ENCODE measurements around the gene SYNCRIP. TPM values are rescaled to one million over a fixed set of nuclear protein-coding genes. Genes with fewer than 3 reads are reported as not detected.
"Not testable (repeated sequence)": the region's sequence is repeated elsewhere in the genome, so short reads cannot be mapped to it uniquely, and the experiment has no call there.

SYNCRIP gene
- total RNA-seq: 100 to 1,000 TPM in 2 of 8 experiments, 10 to 100 TPM in 6; 49.4 to 150 (median 62.7) TPM

GRCh38 chr6:85642774-85643536 is at the start of gene SYNCRIP:
Gene SYNCRIP, minus strand, starts transcription at chr6:85642886. Its CDS starts 1,447 bp downstream, at chr6:85641439.
- in situ Hi-C loops (cut with MboI; ENCODE audit: low pct_unique_long_range_greater_than_20kb in 2 of 9, low sequenced_read_pairs in 9 of 9, unreplicated experiment in 9 of 9): no loop called here
- peak; percentile 65 to 85 (median 82) for ATAC-seq (replicated peaks in 6 of 8)
- Histone ChIP-seq H3K4me3 (peak within 1 kb of the TSS; percentile 50 to 82 (median 79)), H3K27ac (peak within 1 kb of the TSS; percentile 98 to 99), H3K4me1 (replicated peaks in 1 of 2) (peaks cover 9 to 21% of the 10 kb centered on the region in 2 donors)
- WGBS, 10 experiments: no CpG with 5 or more reads among the region's 76 CpGs

GRCh38 chr6:85691478-85691877 is 48.8 kb upstream of the SYNCRIP start:
- no peak for ATAC-seq (replicated peaks in 6 of 8)
- Histone ChIP-seq H3K4me3 (no peak overlapping the region), H3K27ac (no peak overlapping the region), H3K4me1 (replicated peaks in 1 of 2) (no peaks in the 10 kb centered on the region)
- in situ Hi-C loops (cut with MboI; ENCODE audit: low pct_unique_long_range_greater_than_20kb in 2 of 9, low sequenced_read_pairs in 9 of 9, unreplicated experiment in 9 of 9): no loop called here
- WGBS, 10 experiments: 80 to 100% (median 94%) methylated on average over 1 of the region's 1 CpG; no CpG with 5 or more reads in 6 of the 10 experiments

GRCh38 chr6:85690071-85690470 is 47.4 kb upstream of the SYNCRIP start:
- in situ Hi-C loops (cut with MboI; ENCODE audit: low pct_unique_long_range_greater_than_20kb in 2 of 9, low sequenced_read_pairs in 9 of 9, unreplicated experiment in 9 of 9): no loop called here

GRCh38 chr6:85685713-85686112 is 43.0 kb upstream of the SYNCRIP start:
- in situ Hi-C loops (cut with MboI; ENCODE audit: low pct_unique_long_range_greater_than_20kb in 2 of 9, low sequenced_read_pairs in 9 of 9, unreplicated experiment in 9 of 9): no loop called here
- no peak for ATAC-seq (replicated peaks in 6 of 8)
- Histone ChIP-seq H3K4me1 (replicated peaks in 1 of 2) (no peaks in the 10 kb centered on the region), H3K4me3 (no peak overlapping the region), H3K27ac (no peak overlapping the region)
- 82 to 100% (median 98%) methylated on average over 1 to 4 of the region's 4 CpGs; no CpG with 5 or more reads in 5 of the 10 experiments for WGBS, 10 experiments

More at GRCh38 chr6:85690071-85690470, 47.4 kb upstream of the SYNCRIP start:
- no peak for ATAC-seq (replicated peaks in 6 of 8)
- H3K4me3 ChIP-seq: no peak overlapping the region
- H3K4me1 ChIP-seq (replicated peaks in 1 of 2): no peaks in the 10 kb centered on the region
- no peak overlapping the region for H3K27ac ChIP-seq

GRCh38 chr6:85684809-85685171 is 42.1 kb upstream of the SYNCRIP start:
- no peak for ATAC-seq (replicated peaks in 6 of 8)
- WGBS, 10 experiments: 61 to 100% (median 95%) methylated on average over 1 to 2 of the region's 2 CpGs; no CpG with 5 or more reads in 4 of the 10 experiments
- no peak overlapping the region for H3K27ac ChIP-seq
- in situ Hi-C loops (cut with MboI; ENCODE audit: low pct_unique_long_range_greater_than_20kb in 2 of 9, low sequenced_read_pairs in 9 of 9, unreplicated experiment in 9 of 9): no loop called here
- H3K4me1 ChIP-seq (replicated peaks in 1 of 2): no peaks in the 10 kb centered on the region
- no peak overlapping the region for H3K4me3 ChIP-seq

- no peak for ATAC-seq (replicated peaks in 6 of 8)
- in situ Hi-C loops (cut with MboI; ENCODE audit: low pct_unique_long_range_greater_than_20kb in 2 of 9, low sequenced_read_pairs in 9 of 9, unreplicated experiment in 9 of 9): no loop called here
- Histone ChIP-seq H3K4me1 (replicated peaks in 1 of 2) (peaks cover 0 to 3% of the 10 kb centered on the region in 2 donors), H3K4me3 (no peak overlapping the region), H3K27ac (no peak overlapping the region)
- WGBS, 10 experiments: 40 to 100% (median 75%) methylated on average over 1 to 2 of the region's 2 CpGs
Measured at GRCh38 chr6:85684133-85684808, 41.6 kb upstream of the SYNCRIP start.

GRCh38 chr6:85681899-85682298 is 39.2 kb upstream of the SYNCRIP start:
- WGBS, 10 experiments: 83 to 100% (median 100%) methylated on average over 1 to 4 of the region's 4 CpGs; no CpG with 5 or more reads in 2 of the 10 experiments
- in situ Hi-C loops (cut with MboI; ENCODE audit: low pct_unique_long_range_greater_than_20kb in 2 of 9, low sequenced_read_pairs in 9 of 9, unreplicated experiment in 9 of 9); H3K4me1 ChIP-seq (replicated peaks in 1 of 2); H3K4me3 ChIP-seq; ATAC-seq (replicated peaks in 6 of 8); H3K27ac ChIP-seq: not testable (repeated sequence)

- Histone ChIP-seq H3K27ac (no peak overlapping the region), H3K4me3 (no peak overlapping the region), H3K4me1 (replicated peaks in 1 of 2) (peaks cover 0 to 3% of the 10 kb centered on the region in 2 donors)
- in situ Hi-C loops (cut with MboI; ENCODE audit: low pct_unique_long_range_greater_than_20kb in 2 of 9, low sequenced_read_pairs in 9 of 9, unreplicated experiment in 9 of 9): no loop called here
- ATAC-seq (replicated peaks in 6 of 8): no peak
- WGBS, 10 experiments: 47 to 92% (median 73%) methylated on average over 2 to 6 of the region's 7 CpGs
Measured at GRCh38 chr6:85680388-85680787, 37.7 kb upstream of the SYNCRIP start.

- 0 to 31% (median 7%) methylated on average over 6 to 14 of the region's 14 CpGs for WGBS, 10 experiments
- in situ Hi-C loops (cut with MboI; ENCODE audit: low pct_unique_long_range_greater_than_20kb in 2 of 9, low sequenced_read_pairs in 9 of 9, unreplicated experiment in 9 of 9): no loop called here
Measured at GRCh38 chr6:85679445-85680123, 36.9 kb upstream of the SYNCRIP start.

GRCh38 chr6:85678602-85679444 is 36.1 kb upstream of the SYNCRIP start:
- peak overlapping the region; percentile 27 to 56 for H3K27ac ChIP-seq
- peak; percentile 81 to 96 (median 94) for ATAC-seq (replicated peaks in 6 of 8)
- peaks cover 0 to 5% of the 10 kb centered on the region in 2 donors for H3K4me1 ChIP-seq (replicated peaks in 1 of 2)
- in situ Hi-C loops (cut with MboI; ENCODE audit: low pct_unique_long_range_greater_than_20kb in 2 of 9, low sequenced_read_pairs in 9 of 9, unreplicated experiment in 9 of 9): no loop called here
- WGBS, 10 experiments: 0 to 3% (median 2%) methylated on average over 3 to 39 of the region's 82 CpGs; no CpG with 5 or more reads in 1 of the 10 experiments
- H3K4me3 ChIP-seq: peak overlapping the region; percentile 63 to 84 (median 84)

More at GRCh38 chr6:85679445-85680123, 36.9 kb upstream of the SYNCRIP start:
- H3K4me1 ChIP-seq (replicated peaks in 1 of 2): peaks cover 0 to 5% of the 10 kb centered on the region in 2 donors
- H3K4me3 ChIP-seq: peak overlapping the region; percentile 63 to 84 (median 84)
- no peak overlapping the region for H3K27ac ChIP-seq
- no peak for ATAC-seq (replicated peaks in 6 of 8)

GRCh38 chr6:85678026-85678601 is 35.4 kb upstream of the SYNCRIP start:
- WGBS, 10 experiments: 0 to 3% (median 0%) methylated on average over 1 to 27 of the region's 34 CpGs
- ATAC-seq (replicated peaks in 6 of 8): no peak
- in situ Hi-C loops (cut with MboI; ENCODE audit: low pct_unique_long_range_greater_than_20kb in 2 of 9, low sequenced_read_pairs in 9 of 9, unreplicated experiment in 9 of 9): no loop called here
- peak overlapping the region; percentile 27 to 49 for H3K27ac ChIP-seq
- H3K4me3 ChIP-seq: peak overlapping the region; percentile 63 to 84 (median 84)
- H3K4me1 ChIP-seq (replicated peaks in 1 of 2): peaks cover 0 to 5% of the 10 kb centered on the region in 2 donors

All from motor neuron (in vitro differentiated cells).